NCI-H2171 (cell line): ENCODE results near the gene NFKBIZ.
A peak's percentile ranks its signal among the peaks of the same experiment; 100 is the strongest.

Experiments
- DNase-seq: peaks from one replicate; lab custom pipeline; 2025; lab: John Stamatoyannopoulos, UW

Gene NFKBIZ

GRCh38 chr3:101848754-101849713 is at the start of gene NFKBIZ:
TSS of gene NFKBIZ (plus strand) at chr3:101849514. CDS start at chr3:101849629, 115 bp downstream.
- DNase-seq = peak; percentile 24

- DNase-seq = no peak
Measured at GRCh38 chr3:101801174-101801573, 48.1 kb upstream of the NFKBIZ start.

GRCh38 chr3:101802179-101802578 is 47.1 kb upstream of the NFKBIZ start:
- no peak for DNase-seq

- DNase-seq = peak; percentile 48
Measured at GRCh38 chr3:101803173-101803782, 46.0 kb upstream of the NFKBIZ start.

- no peak for DNase-seq
Measured at GRCh38 chr3:101803939-101804338, 45.4 kb upstream of the NFKBIZ start.

GRCh38 chr3:101806491-101806890 is 42.8 kb upstream of the NFKBIZ start:
- no peak for DNase-seq

GRCh38 chr3:101807888-101808287 is 41.4 kb upstream of the NFKBIZ start:
- DNase-seq = no peak

GRCh38 chr3:101809178-101810021 is 39.9 kb upstream of the NFKBIZ start:
- DNase-seq = no peak

GRCh38 chr3:101810022-101810418 is 39.3 kb upstream of the NFKBIZ start:
- no peak for DNase-seq

- no peak for DNase-seq
Measured at GRCh38 chr3:101811875-101812274, 37.4 kb upstream of the NFKBIZ start.

- no peak for DNase-seq
Measured at GRCh38 chr3:101812895-101813294, 36.4 kb upstream of the NFKBIZ start.

GRCh38 chr3:101813817-101814440 is 35.4 kb upstream of the NFKBIZ start:
- DNase-seq = no peak

- DNase-seq = no peak
Measured at GRCh38 chr3:101814835-101815234, 34.5 kb upstream of the NFKBIZ start.

- DNase-seq = no peak
Measured at GRCh38 chr3:101816215-101817149, 32.8 kb upstream of the NFKBIZ start.

- no peak for DNase-seq
Measured at GRCh38 chr3:101817992-101818391, 31.3 kb upstream of the NFKBIZ start.

GRCh38 chr3:101819649-101820206 is 29.6 kb upstream of the NFKBIZ start:
- no peak for DNase-seq

GRCh38 chr3:101821503-101821902 is 27.8 kb upstream of the NFKBIZ start:
- no peak for DNase-seq

GRCh38 chr3:101823525-101823924 is 25.8 kb upstream of the NFKBIZ start:
- no peak for DNase-seq

- no peak for DNase-seq
Measured at GRCh38 chr3:101824702-101825101, 24.6 kb upstream of the NFKBIZ start.

- DNase-seq = no peak
Measured at GRCh38 chr3:101825904-101826445, 23.3 kb upstream of the NFKBIZ start.
